Neural progenitor cell (in vitro differentiated cells): Measurements from ENCODE around the gene RPS4Y2. TPM values are rescaled to one million over a fixed set of nuclear protein-coding genes. Genes with fewer than 3 reads are reported as not detected.

ENCODE experiments used
- DNase-seq: peaks from one replicate; pipeline ENCODE4 v3.0.0-alpha.2; 2016; ENCODE audit warnings: low spot score
- H2AFZ ChIP-seq: fragments of 200-600 bp; sonication (generic); replicated peaks from 2 replicates; pipeline ENCODE4 v1.6.1; 2016; ENCODE audit warnings: antibody characterized with exemption
- H3F3A ChIP-seq: fragments of 200-600 bp; sonication (generic); 2 replicates; pipeline ENCODE4 v1.6.1; 2016; ENCODE audit warnings: antibody characterized with exemption, low read depth
- H3K27ac ChIP-seq: fragments of 200-600 bp; sonication (generic); 2 replicates; pipeline ENCODE4 v1.5.1; 2016; ENCODE audit warnings: mild to moderate bottlenecking
- H3K27me3 ChIP-seq: fragments of 200-600 bp; sonication (generic); 2 replicates; pipeline ENCODE4 v1.6.1; 2016; ENCODE audit warnings: mild to moderate bottlenecking, moderate library complexity
- H3K36me3 ChIP-seq: fragments of 200-600 bp; sonication (generic); 2 replicates; pipeline ENCODE4 v1.5.1; 2016
- H3K4me1 ChIP-seq: fragments of 200-600 bp; sonication (generic); 2 replicates; pipeline ENCODE4 v1.6.1; 2016; ENCODE audit warnings: mixed run types
- H3K4me2 ChIP-seq: fragments of 200-600 bp; sonication (generic); 2 replicates; pipeline ENCODE4 v1.6.1; 2016
- H3K4me3 ChIP-seq: fragments of 200-600 bp; sonication (generic); 2 replicates; pipeline ENCODE4 v1.5.1; 2016
- H3K79me2 ChIP-seq: fragments of 200-600 bp; sonication (generic); 2 replicates; pipeline ENCODE4 v1.6.1; 2016; ENCODE audit warnings: low read depth
- H3K9ac ChIP-seq: fragments of 200-600 bp; sonication (generic); 2 replicates; pipeline ENCODE4 v1.6.1; 2016
- H3K9me3 ChIP-seq: fragments of 200-600 bp; sonication (generic); 2 replicates; pipeline ENCODE4 v1.5.1; 2016; ENCODE audit warnings: low read depth
- H4K20me1 ChIP-seq: fragments of 200-600 bp; sonication (generic); 2 replicates; pipeline ENCODE4 v1.6.1; 2016; ENCODE audit warnings: low read depth
- H3K27ac Mint-ChIP-seq: 3 replicates; pipeline ENCODE4 v1.8.0; 2021; ENCODE audit warnings: mixed read lengths
- H3K27me3 Mint-ChIP-seq: 2 replicates; pipeline ENCODE4 v1.8.0; 2022; ENCODE audit warnings: low read depth, mild to moderate bottlenecking, inconsistent platforms, moderate library complexity, mixed read lengths; ENCODE audit not compliant: insufficient read depth
- H3K36me3 Mint-ChIP-seq: 3 replicates; pipeline ENCODE4 v1.8.0; 2021; ENCODE audit warnings: mixed read lengths
- H3K4me1 Mint-ChIP-seq: 3 replicates; pipeline ENCODE4 v1.8.0; 2021; ENCODE audit warnings: mixed read lengths
- H3K4me3 Mint-ChIP-seq: 3 replicates; pipeline ENCODE4 v1.8.0; 2021; ENCODE audit warnings: mild to moderate bottlenecking, moderate library complexity, mixed read lengths
- H3K9me3 Mint-ChIP-seq: 3 replicates; pipeline ENCODE4 v1.8.0; 2020; ENCODE audit warnings: mixed read lengths
- EZH2 ChIP-seq: fragments of 200-600 bp; sonication (generic); IDR thresholded peaks from 2 replicates; pipeline ENCODE4 v1.6.1; 2017; ENCODE audit warnings: antibody characterized with exemption, mild to moderate bottlenecking, moderate library complexity
- EZH2phosphoT487 ChIP-seq: fragments of 200-600 bp; sonication (generic); IDR thresholded peaks from 2 replicates; pipeline ENCODE4 v1.6.1; 2017; ENCODE audit warnings: antibody characterized with exemption
- total RNA-seq: library from RNA; depleted of rRNA; stranded (reverse); fragments of >200 nt; gene quantifications from 2 replicates; pipeline ENCODE4 v1.2.3, GENCODE V29; 2015; ENCODE audit warnings: low replicate concordance
- TF ChIP-seq, protein P1 (sequence below): fragments of 200-600 bp; sonication (generic); IDR thresholded peaks from 2 replicates; pipeline ENCODE4 v1.5.1; 2017; ENCODE audit warnings: antibody characterized with exemption, mild to moderate bottlenecking

Gene RPS4Y2
- not detected in 2 replicates for total RNA-seq

DNA sequence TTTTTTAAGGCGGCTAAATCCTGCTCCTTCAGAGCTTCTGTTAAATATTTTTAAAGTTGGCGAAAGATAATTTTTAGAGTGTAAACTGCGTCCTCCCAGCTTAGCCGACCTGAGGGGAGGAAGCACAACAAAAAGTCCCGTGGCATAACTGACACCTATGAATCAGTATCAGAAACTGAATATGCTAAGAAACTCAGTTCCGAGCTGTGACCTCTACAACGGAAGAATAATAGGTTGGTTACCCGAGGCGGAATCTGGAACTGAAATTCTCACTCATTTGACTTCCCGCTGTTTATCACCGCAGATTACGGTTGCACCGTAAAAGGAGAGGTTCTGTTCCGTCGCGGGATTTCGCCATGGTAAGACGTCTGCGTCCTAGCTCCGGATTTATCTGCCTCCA is at the start of gene RPS4Y2:
TSS of gene RPS4Y2 (plus strand) at position 301 of the 400 bp plus-strand sequence. CDS start at position 357, 56 bp downstream.
- no peaks in the 10 kb centered on the region for H3K4me1 Mint-ChIP-seq
- no peaks in the 10 kb centered on the region for H3K36me3 Mint-ChIP-seq
- no peaks in the 10 kb centered on the region for H4K20me1 ChIP-seq
- H3K27me3 Mint-ChIP-seq: no peaks in the 10 kb centered on the region
- H3K27ac Mint-ChIP-seq: no peak within 1 kb of the TSS
- no peaks in the 10 kb centered on the region for H3K9me3 Mint-ChIP-seq
- DNase-seq: no peak
- H3K4me1 ChIP-seq: no peaks in the 10 kb centered on the region
- no peak within 1 kb of the TSS for H3K4me3 ChIP-seq
- no peaks in the 10 kb centered on the region for H3K36me3 ChIP-seq
- H3K9ac ChIP-seq: no peak within 1 kb of the TSS
- no peak for TF ChIP-seq EZH2
- TF ChIP-seq EZH2phosphoT487: no peak
- TF ChIP-seq, protein P1, sequence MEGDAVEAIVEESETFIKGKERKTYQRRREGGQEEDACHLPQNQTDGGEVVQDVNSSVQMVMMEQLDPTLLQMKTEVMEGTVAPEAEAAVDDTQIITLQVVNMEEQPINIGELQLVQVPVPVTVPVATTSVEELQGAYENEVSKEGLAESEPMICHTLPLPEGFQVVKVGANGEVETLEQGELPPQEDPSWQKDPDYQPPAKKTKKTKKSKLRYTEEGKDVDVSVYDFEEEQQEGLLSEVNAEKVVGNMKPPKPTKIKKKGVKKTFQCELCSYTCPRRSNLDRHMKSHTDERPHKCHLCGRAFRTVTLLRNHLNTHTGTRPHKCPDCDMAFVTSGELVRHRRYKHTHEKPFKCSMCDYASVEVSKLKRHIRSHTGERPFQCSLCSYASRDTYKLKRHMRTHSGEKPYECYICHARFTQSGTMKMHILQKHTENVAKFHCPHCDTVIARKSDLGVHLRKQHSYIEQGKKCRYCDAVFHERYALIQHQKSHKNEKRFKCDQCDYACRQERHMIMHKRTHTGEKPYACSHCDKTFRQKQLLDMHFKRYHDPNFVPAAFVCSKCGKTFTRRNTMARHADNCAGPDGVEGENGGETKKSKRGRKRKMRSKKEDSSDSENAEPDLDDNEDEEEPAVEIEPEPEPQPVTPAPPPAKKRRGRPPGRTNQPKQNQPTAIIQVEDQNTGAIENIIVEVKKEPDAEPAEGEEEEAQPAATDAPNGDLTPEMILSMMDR: no peak
- no peak within 1 kb of the TSS for H2AFZ ChIP-seq
- no peak within 1 kb of the TSS for H3K4me3 Mint-ChIP-seq
- no peak within 1 kb of the TSS for H3K27ac ChIP-seq
- no peaks in the 10 kb centered on the region for H3K79me2 ChIP-seq
- no peaks in the 10 kb centered on the region for H3F3A ChIP-seq
- H3K27me3 ChIP-seq: no peaks in the 10 kb centered on the region
- no peaks in the 10 kb centered on the region for H3K9me3 ChIP-seq
- no peak within 1 kb of the TSS for H3K4me2 ChIP-seq

DNA sequence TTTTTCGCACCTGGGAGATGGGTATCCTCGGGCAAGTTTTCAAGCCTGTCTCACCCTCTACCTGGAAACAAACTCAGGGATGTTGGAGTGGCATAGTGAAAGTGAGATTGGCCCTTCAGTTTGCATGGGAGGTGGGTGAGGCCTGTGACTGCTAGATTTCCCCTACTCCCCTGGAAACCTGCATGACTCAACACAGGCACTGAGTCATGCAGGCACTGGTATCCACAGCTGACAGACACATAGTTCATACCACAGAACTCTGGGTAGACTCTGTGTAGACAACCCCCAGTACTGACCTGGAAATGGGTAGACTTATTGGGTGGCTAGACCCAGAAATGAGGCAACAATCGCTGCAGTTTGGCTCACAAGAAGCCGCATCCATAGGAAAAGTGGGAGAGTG is 41.5 kb upstream of the RPS4Y2 start:
- Histone ChIP-seq H3F3A (no peaks in the 10 kb centered on the region), H3K9ac (no peak overlapping the region), H3K9me3 (no peaks in the 10 kb centered on the region), H3K4me3 (no peak overlapping the region), H3K27ac (no peak overlapping the region), H4K20me1 (no peaks in the 10 kb centered on the region), H3K36me3 (no peaks in the 10 kb centered on the region), H2AFZ (no peak overlapping the region), H3K4me2 (no peak overlapping the region), H3K27me3 (no peaks in the 10 kb centered on the region), H3K79me2 (no peaks in the 10 kb centered on the region), H3K4me1 (no peaks in the 10 kb centered on the region)
- Mint-ChIP-seq H3K27me3 (no peaks in the 10 kb centered on the region), H3K4me1 (no peaks in the 10 kb centered on the region), H3K4me3 (no peak overlapping the region), H3K27ac (no peak overlapping the region), H3K9me3 (no peaks in the 10 kb centered on the region), H3K36me3 (no peaks in the 10 kb centered on the region)
- DNase-seq: no peak
- TF ChIP-seq EZH2phosphoT487: no peak
- TF ChIP-seq, protein P1: no peak
- TF ChIP-seq EZH2: no peak

DNA sequence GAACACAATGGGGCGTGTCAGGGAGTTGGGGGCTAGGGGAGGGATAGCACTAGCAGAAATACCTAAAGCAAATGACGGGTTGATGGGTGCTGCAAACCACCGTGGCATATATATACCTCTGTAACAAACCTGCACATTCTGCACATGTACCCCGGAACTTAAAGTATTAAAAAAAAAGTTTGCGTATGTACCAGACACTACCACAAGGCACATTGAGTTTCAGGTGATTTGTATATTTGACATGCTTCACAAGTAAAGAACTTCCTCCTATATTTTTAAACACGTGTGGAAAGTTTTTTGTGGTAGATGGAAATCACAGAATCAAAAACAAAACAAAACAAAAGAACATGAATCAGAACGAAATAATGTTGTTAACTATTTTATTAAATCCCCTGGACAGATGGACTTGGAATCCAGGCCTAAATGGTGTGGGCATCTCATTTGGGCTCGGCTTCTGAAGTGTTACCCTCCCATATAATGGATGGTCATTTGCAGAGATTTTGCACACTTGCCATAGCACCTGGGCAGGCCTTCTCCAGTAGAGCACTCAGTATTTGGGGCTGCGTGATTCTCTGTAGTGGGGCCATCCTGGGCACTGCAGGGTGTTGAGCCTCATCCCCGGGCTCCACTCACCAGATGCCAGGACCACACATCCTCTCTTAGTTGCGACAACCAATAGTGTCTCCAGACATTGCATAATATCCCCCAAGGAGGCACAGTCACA is 29.6 kb upstream of the RPS4Y2 start:
- Histone ChIP-seq H3K4me3 (no peak overlapping the region), H3K9me3 (no peaks in the 10 kb centered on the region), H2AFZ (no peak overlapping the region), H3K27ac (no peak overlapping the region), H3K4me1 (no peaks in the 10 kb centered on the region), H3K79me2 (no peaks in the 10 kb centered on the region), H3K27me3 (no peaks in the 10 kb centered on the region), H3K36me3 (no peaks in the 10 kb centered on the region), H3F3A (no peaks in the 10 kb centered on the region), H4K20me1 (no peaks in the 10 kb centered on the region), H3K9ac (no peak overlapping the region), H3K4me2 (no peak overlapping the region)
- Mint-ChIP-seq H3K27me3 (no peaks in the 10 kb centered on the region), H3K4me1 (no peaks in the 10 kb centered on the region), H3K4me3 (no peak overlapping the region), H3K36me3 (no peaks in the 10 kb centered on the region), H3K9me3 (no peaks in the 10 kb centered on the region), H3K27ac (no peak overlapping the region)
- DNase-seq: no peak
- TF ChIP-seq EZH2phosphoT487 (no peak), EZH2 (no peak)
- TF ChIP-seq, protein P1: no peak
